ENCODE measurements around the gene OBP2B. TPM values are rescaled to one million over a fixed set of nuclear protein-coding genes. Genes with fewer than 3 reads are reported as not detected.
"Not testable (repeated sequence)": the region's sequence is repeated elsewhere in the genome, so short reads cannot be mapped to it uniquely, and the experiment has no call there.

OBP2B gene
- total RNA-seq, 1 donor from 2014 or later, result not detected

GRCh38 chr9:133223159-133223756 is 14.2 kb upstream of the OBP2B start:
- peak; percentile 42 for DNase-seq (ENCODE audit: low spot score)

GRCh38 chr9:133221994-133222393 is 12.9 kb upstream of the OBP2B start:
- peak; percentile 18 for DNase-seq (ENCODE audit: low spot score)

- peak; percentile 15 for DNase-seq (ENCODE audit: low spot score)
Measured at GRCh38 chr9:133221177-133221809, 12.2 kb upstream of the OBP2B start.

- DNase-seq (ENCODE audit: low spot score), result peak; percentile 32
Measured at GRCh38 chr9:133218049-133218975, 9.3 kb upstream of the OBP2B start.

- not testable (repeated sequence) for DNase-seq (ENCODE audit: low spot score)
Measured at GRCh38 chr9:133217333-133217988, 8.4 kb upstream of the OBP2B start.

GRCh38 chr9:133214276-133214675 is 5.2 kb upstream of the OBP2B start:
- peak; percentile 10 for DNase-seq (ENCODE audit: low spot score)

- DNase-seq (ENCODE audit: low spot score), result peak; percentile 22
Measured at GRCh38 chr9:133210609-133211008, 1.6 kb upstream of the OBP2B start.

- DNase-seq (ENCODE audit: low spot score), result peak; percentile 24
Measured at GRCh38 chr9:133210202-133210532, 1.1 kb upstream of the OBP2B start.

- peak; percentile 38 for DNase-seq (ENCODE audit: low spot score)
Measured at GRCh38 chr9:133209327-133210201, 514 bp upstream of the OBP2B start.

GRCh38 chr9:133208171-133208879 is 725 bp downstream of the OBP2B start:
- peak; percentile 26 for DNase-seq (ENCODE audit: low spot score)

GRCh38 chr9:133207540-133208170 is 1.4 kb downstream of the OBP2B start:
- DNase-seq (ENCODE audit: low spot score), result peak; percentile 31

GRCh38 chr9:133207021-133207531 is 2.0 kb downstream of the OBP2B start:
- DNase-seq (ENCODE audit: low spot score), result peak; percentile 24

GRCh38 chr9:133205996-133206931 is 2.8 kb downstream of the OBP2B start:
- DNase-seq (ENCODE audit: low spot score), result peak; percentile 36

- peak; percentile 39 for DNase-seq (ENCODE audit: low spot score)
Measured at GRCh38 chr9:133205481-133205887, 3.6 kb downstream of the OBP2B start.

- DNase-seq (ENCODE audit: low spot score), result peak; percentile 18
Measured at GRCh38 chr9:133204993-133205336, 4.1 kb downstream of the OBP2B start.

- DNase-seq (ENCODE audit: low spot score), result peak; percentile 35
Measured at GRCh38 chr9:133204335-133204992, 4.6 kb downstream of the OBP2B start.

- DNase-seq (ENCODE audit: low spot score), result peak; percentile 28
Measured at GRCh38 chr9:133203506-133204075, 5.5 kb downstream of the OBP2B start.
